ENCODE data around the gene PSTPIP2. TPM values are rescaled to one million over a fixed set of nuclear protein-coding genes. Genes with fewer than 3 reads are reported as not detected.
"Not testable (repeated sequence)": the region's sequence is repeated elsewhere in the genome, so short reads cannot be mapped to it uniquely, and the experiment has no call there.

PSTPIP2 gene
- total RNA-seq, 1 donor from 2014 or later = 6.2 TPM

DNA sequence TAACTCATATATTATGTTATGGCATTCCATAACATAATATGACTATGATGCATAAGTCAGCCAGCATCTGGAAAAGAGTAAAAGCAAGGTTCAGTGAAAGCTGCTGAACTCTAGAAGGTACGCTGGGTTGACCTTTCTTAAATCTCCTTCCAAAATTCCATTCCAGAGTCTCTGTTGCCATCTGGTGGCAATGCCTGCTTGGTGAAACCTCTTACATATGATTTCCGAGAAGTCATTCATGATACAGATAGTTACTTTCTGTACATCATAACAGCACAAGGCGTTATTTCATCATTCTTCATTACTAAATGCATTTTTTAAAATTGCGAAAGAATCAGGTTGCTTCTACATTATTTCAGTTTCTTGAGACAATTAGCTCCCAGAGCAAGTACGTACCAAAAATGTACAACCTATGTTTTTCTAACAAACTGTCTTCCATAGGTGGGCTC, 97.9 kb downstream of the PSTPIP2 start:
- Histone ChIP-seq H3K4me2 (no peak overlapping the region), H4K20me1 (ENCODE audit: low read depth) (no peaks in the 10 kb centered on the region), H3K9ac (no peak overlapping the region), H3K9me3 (ENCODE audit: low read depth) (no peaks in the 10 kb centered on the region), H3K4me3 (no peak overlapping the region), H3K79me2 (ENCODE audit: low read depth) (no peaks in the 10 kb centered on the region), H3K4me1 (no peaks in the 10 kb centered on the region), H3K27ac (no peak overlapping the region), H2AFZ (replicated peaks) (no peak overlapping the region), H3F3A (ENCODE audit: low read depth) (no peaks in the 10 kb centered on the region), H3K27me3 (peaks cover 2% of the 10 kb centered on the region), H3K36me3 (no peaks in the 10 kb centered on the region)
- Mint-ChIP-seq H3K4me3 (no peak overlapping the region), H3K4me1 (no peaks in the 10 kb centered on the region), H3K9me3 (no peaks in the 10 kb centered on the region), H3K27me3 (ENCODE audit: insufficient read depth, low read depth) (peaks cover 4% of the 10 kb centered on the region), H3K36me3 (no peaks in the 10 kb centered on the region), H3K27ac (no peak overlapping the region)
- DNase-seq (ENCODE audit: low spot score) = peak; percentile 72
- TF ChIP-seq, protein P1, sequence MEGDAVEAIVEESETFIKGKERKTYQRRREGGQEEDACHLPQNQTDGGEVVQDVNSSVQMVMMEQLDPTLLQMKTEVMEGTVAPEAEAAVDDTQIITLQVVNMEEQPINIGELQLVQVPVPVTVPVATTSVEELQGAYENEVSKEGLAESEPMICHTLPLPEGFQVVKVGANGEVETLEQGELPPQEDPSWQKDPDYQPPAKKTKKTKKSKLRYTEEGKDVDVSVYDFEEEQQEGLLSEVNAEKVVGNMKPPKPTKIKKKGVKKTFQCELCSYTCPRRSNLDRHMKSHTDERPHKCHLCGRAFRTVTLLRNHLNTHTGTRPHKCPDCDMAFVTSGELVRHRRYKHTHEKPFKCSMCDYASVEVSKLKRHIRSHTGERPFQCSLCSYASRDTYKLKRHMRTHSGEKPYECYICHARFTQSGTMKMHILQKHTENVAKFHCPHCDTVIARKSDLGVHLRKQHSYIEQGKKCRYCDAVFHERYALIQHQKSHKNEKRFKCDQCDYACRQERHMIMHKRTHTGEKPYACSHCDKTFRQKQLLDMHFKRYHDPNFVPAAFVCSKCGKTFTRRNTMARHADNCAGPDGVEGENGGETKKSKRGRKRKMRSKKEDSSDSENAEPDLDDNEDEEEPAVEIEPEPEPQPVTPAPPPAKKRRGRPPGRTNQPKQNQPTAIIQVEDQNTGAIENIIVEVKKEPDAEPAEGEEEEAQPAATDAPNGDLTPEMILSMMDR (IDR thresholded peaks at IDR 0.05) = peak; percentile 78
- no peak for TF ChIP-seq EZH2phosphoT487 (IDR thresholded peaks at IDR 0.05)
- TF ChIP-seq EZH2 (IDR thresholded peaks at IDR 0.05) = no peak

DNA sequence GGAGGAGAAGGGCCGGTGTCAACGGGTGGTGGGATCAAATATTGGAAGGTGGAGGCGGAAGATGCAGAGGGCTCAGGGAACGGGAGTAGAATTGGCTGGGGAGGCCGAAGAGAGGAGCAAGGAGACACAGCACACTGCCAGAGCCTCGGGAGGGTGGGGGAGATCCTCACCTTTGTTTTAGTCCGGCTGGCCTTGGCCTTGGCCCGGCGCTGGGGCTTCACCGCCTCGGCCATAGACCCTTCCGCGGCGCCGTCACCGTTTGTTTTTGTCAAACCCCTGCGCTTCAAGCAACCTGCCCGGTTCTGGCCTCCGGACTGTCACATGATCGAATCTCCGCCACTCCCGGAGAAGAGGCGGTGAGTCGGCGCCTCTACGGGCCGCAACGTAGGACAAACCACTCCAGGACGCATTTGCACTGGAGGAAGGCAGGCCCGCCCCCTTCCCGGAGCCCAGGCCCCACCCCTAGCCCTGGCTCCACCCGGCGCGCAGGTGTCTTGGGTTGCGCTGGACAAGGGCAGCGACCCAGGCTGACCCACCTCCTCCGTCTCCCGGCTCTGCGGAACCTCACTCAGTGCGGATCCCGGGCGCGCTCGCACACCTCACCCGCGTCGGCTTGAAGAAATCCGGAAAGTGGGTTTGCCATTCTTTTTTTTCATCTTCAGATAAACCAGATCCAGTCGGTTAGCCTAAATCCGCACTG, 104.9 kb downstream of the PSTPIP2 start, which contains the start of gene EPG5:
EPG5 (minus strand) TSS at position 323 of the 700 bp plus-strand sequence; CDS start at position 233, 90 bp downstream.
- H3K27ac Mint-ChIP-seq = peak within 1 kb of the TSS; percentile 2
- H3F3A ChIP-seq (ENCODE audit: low read depth) = peaks cover 8% of the 10 kb centered on the region
- H2AFZ ChIP-seq (replicated peaks) = peak within 1 kb of the TSS; percentile 88
- H3K4me1 Mint-ChIP-seq = peaks cover 2% of the 10 kb centered on the region
- peaks cover 3% of the 10 kb centered on the region for H3K36me3 Mint-ChIP-seq
- H3K4me3 ChIP-seq = peak within 1 kb of the TSS; percentile 99
- H3K9ac ChIP-seq = peak within 1 kb of the TSS; percentile 80
- TF ChIP-seq EZH2 (IDR thresholded peaks at IDR 0.05) (peak; percentile 59), EZH2phosphoT487 (IDR thresholded peaks at IDR 0.05) (no peak)
- TF ChIP-seq, protein P1 (IDR thresholded peaks at IDR 0.05) = no peak
- no peaks in the 10 kb centered on the region for H3K36me3 ChIP-seq
- H3K79me2 ChIP-seq (ENCODE audit: low read depth) = peaks cover 28% of the 10 kb centered on the region
- peak within 1 kb of the TSS; percentile 97 for H3K4me3 Mint-ChIP-seq
- H3K27me3 Mint-ChIP-seq (ENCODE audit: insufficient read depth, low read depth) = peaks cover 3% of the 10 kb centered on the region
- H3K4me1 ChIP-seq = no peaks in the 10 kb centered on the region
- no peak within 1 kb of the TSS for H3K27ac ChIP-seq
- peak within 1 kb of the TSS; percentile 100 for H3K4me2 ChIP-seq
- no peaks in the 10 kb centered on the region for H4K20me1 ChIP-seq (ENCODE audit: low read depth)
- no peaks in the 10 kb centered on the region for H3K9me3 ChIP-seq (ENCODE audit: low read depth)
- no peaks in the 10 kb centered on the region for H3K9me3 Mint-ChIP-seq
- peak; percentile 96 for DNase-seq (ENCODE audit: low spot score)
- H3K27me3 ChIP-seq = peaks cover 20% of the 10 kb centered on the region

DNA sequence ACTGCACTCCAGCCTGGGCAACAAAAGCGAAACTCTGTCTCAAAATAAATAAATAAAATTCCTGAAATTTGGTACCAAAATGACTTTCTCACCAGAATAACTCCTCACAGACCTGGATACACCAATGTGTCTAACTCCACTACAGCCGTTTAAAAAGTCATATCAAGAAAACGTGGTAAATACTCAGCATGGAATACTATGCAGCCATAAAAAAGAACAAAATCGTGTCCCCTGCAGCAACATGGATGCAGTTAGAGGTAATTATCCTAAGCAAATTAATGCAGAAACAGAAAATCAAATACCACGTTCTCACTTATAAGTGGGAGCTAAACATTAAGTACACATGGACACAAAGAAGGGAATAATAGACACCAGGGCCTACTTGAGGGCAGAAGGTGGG, 107.1 kb downstream of the PSTPIP2 start:
- H3K4me1 Mint-ChIP-seq; H3K4me3 ChIP-seq; H4K20me1 ChIP-seq (ENCODE audit: low read depth); H3K9me3 ChIP-seq (ENCODE audit: low read depth); H3K9ac ChIP-seq; H3K36me3 ChIP-seq; H3K4me1 ChIP-seq; H3K27me3 Mint-ChIP-seq (ENCODE audit: insufficient read depth, low read depth); DNase-seq (ENCODE audit: low spot score); H3K27ac Mint-ChIP-seq; H3K9me3 Mint-ChIP-seq; H3K27ac ChIP-seq; H2AFZ ChIP-seq (replicated peaks); H3F3A ChIP-seq (ENCODE audit: low read depth); H3K4me2 ChIP-seq; H3K36me3 Mint-ChIP-seq: not testable (repeated sequence)
- H3K4me3 Mint-ChIP-seq = peak overlapping the region; percentile 69
- Histone ChIP-seq H3K79me2 (ENCODE audit: low read depth) (peaks cover 28% of the 10 kb centered on the region), H3K27me3 (peaks cover 20% of the 10 kb centered on the region)

DNA sequence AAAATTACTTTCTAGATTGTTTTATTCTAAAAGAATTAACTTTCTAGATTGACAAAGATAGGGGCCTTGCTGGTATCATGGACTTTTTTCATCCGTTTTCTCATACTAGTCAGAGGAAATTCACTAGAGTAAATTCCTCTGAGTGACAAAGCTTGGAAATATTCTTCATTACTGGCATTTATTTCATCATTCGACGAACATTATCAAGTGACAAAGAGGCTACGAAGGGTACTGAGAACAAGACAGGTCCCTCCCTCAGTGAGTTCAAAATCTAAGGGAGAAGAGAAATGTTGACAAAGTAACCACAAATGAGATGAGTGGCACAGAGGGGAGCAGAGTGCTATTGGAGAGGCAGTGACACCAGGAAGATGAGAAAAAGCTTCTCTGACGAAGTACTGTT, 109.2 kb downstream of the PSTPIP2 start:
- Histone ChIP-seq H3K4me1 (no peaks in the 10 kb centered on the region), H3K9ac (no peak overlapping the region), H3K36me3 (no peaks in the 10 kb centered on the region), H3K4me2 (no peak overlapping the region), H2AFZ (replicated peaks) (no peak overlapping the region), H3K27me3 (peaks cover 5% of the 10 kb centered on the region), H3K4me3 (no peak overlapping the region), H3K79me2 (ENCODE audit: low read depth) (peaks cover 28% of the 10 kb centered on the region), H3K27ac (no peak overlapping the region), H3K9me3 (ENCODE audit: low read depth) (no peaks in the 10 kb centered on the region), H3F3A (ENCODE audit: low read depth) (peaks cover 8% of the 10 kb centered on the region), H4K20me1 (ENCODE audit: low read depth) (peaks cover 4% of the 10 kb centered on the region)
- H3K27ac Mint-ChIP-seq = no peak overlapping the region
- no peak for DNase-seq (ENCODE audit: low spot score)
- TF ChIP-seq EZH2 (IDR thresholded peaks at IDR 0.05) (no peak), EZH2phosphoT487 (IDR thresholded peaks at IDR 0.05) (no peak)
- TF ChIP-seq, protein P1 (IDR thresholded peaks at IDR 0.05) = no peak
- H3K27me3 Mint-ChIP-seq (ENCODE audit: insufficient read depth, low read depth) = peaks cover 3% of the 10 kb centered on the region
- no peak overlapping the region for H3K4me3 Mint-ChIP-seq
- peaks cover 3% of the 10 kb centered on the region for H3K36me3 Mint-ChIP-seq
- H3K4me1 Mint-ChIP-seq = peaks cover 2% of the 10 kb centered on the region
- H3K9me3 Mint-ChIP-seq = no peaks in the 10 kb centered on the region
